A673 (cell line): ENCODE measurements around the gene ARHGAP15. TPM values are rescaled to one million over a fixed set of nuclear protein-coding genes. Genes with fewer than 3 reads are reported as not detected.

Source experiments
- BruUV-seq: library from RNA; stranded (reverse); fragments of 400-500 nt; replicated peaks from 2 replicates; lab custom pipeline; 2021; lab: Mats Ljungman, UMichigan
- CTCF ChIA-PET: fragments of 300-600 bp; sonication (Branson Sonifier 250); formaldehyde crosslinking; loops from one replicate; lab custom pipeline; 2022; ENCODE audit warnings: antibody characterized with exemption; lab: Charles Lee
- POLR2A ChIA-PET: fragments of 300-600 bp; sonication (Branson Sonifier 250); formaldehyde crosslinking; loops from one replicate; lab custom pipeline; 2022; ENCODE audit warnings: antibody characterized with exemption; ENCODE audit not compliant: low non-redundant PET; lab: Charles Lee
- DNase-seq: peaks from one replicate; pipeline ENCODE4 v3.0.0-alpha.2; 2015; ENCODE audit warnings: low spot score
- H3K27ac ChIP-seq: fragments of 200-600 bp; sonication (generic); 2 replicates; pipeline ENCODE4 v1.5.1; 2016; ENCODE audit warnings: mixed run types, low read depth, mild to moderate bottlenecking, mixed read lengths, antibody characterized with exemption, low read length; ENCODE audit not compliant: poor library complexity, severe bottlenecking
- H3K27me3 ChIP-seq: fragments of 200-600 bp; sonication (generic); replicated peaks from 2 replicates; pipeline ENCODE4 v1.6.1; 2017; ENCODE audit warnings: mixed run types, low read depth, mild to moderate bottlenecking, mixed read lengths, antibody characterized with exemption, low read length; ENCODE audit not compliant: insufficient read depth, poor library complexity
- H3K36me3 ChIP-seq: fragments of 200-600 bp; sonication (generic); 2 replicates; pipeline ENCODE4 v1.6.1; 2016; ENCODE audit warnings: mixed run types, mild to moderate bottlenecking, mixed read lengths, antibody characterized with exemption, low read length; ENCODE audit not compliant: insufficient read depth, poor library complexity, severe bottlenecking
- H3K4me1 ChIP-seq: fragments of 200-600 bp; sonication (generic); 2 replicates; pipeline ENCODE4 v1.6.1; 2017; ENCODE audit warnings: mixed run types, mild to moderate bottlenecking, mixed read lengths, antibody characterized with exemption, low read length; ENCODE audit not compliant: insufficient read depth, poor library complexity, severe bottlenecking
- H3K4me3 ChIP-seq: fragments of 200-600 bp; sonication (generic); 2 replicates; pipeline ENCODE4 v1.5.1; 2016; ENCODE audit warnings: low read depth, mixed run types, mild to moderate bottlenecking, mixed read lengths, low read length; ENCODE audit not compliant: poor library complexity, severe bottlenecking
- H3K9me3 ChIP-seq: fragments of 200-600 bp; sonication (generic); 2 replicates; pipeline ENCODE4 v1.6.1; 2016; ENCODE audit warnings: mixed run types, low read depth, mild to moderate bottlenecking, mixed read lengths, antibody characterized with exemption, low read length; ENCODE audit not compliant: poor library complexity, severe bottlenecking
- EZH2 ChIP-seq: fragments of 200-600 bp; sonication (generic); IDR thresholded peaks from 2 replicates; pipeline ENCODE4 v1.6.1; 2017; ENCODE audit warnings: borderline replicate concordance, low read depth, mild to moderate bottlenecking, mixed read lengths, antibody characterized with exemption, low read length; ENCODE audit not compliant: poor library complexity, severe bottlenecking
- intact Hi-C: fragments of 100-400 bp; cut with micrococcal nuclease; formaldehyde crosslinking; loops from one replicate; pipeline ENCODE4 v1.10.0; 2022; ENCODE audit not compliant: unreplicated experiment
- total RNA-seq: library from RNA; stranded (reverse); gene quantifications from 2 replicates; pipeline ENCODE4 v1.2.3, GENCODE V29; 2021
- TF ChIP-seq, protein P1 (sequence below): fragments of 300-800, 200-600 bp; sonication (generic); conservative IDR thresholded peaks from 2 replicates; pipeline ENCODE4 v1.5.1; 2017; ENCODE audit warnings: low read depth, mild to moderate bottlenecking, antibody characterized with exemption, low read length, moderate library complexity, mixed read lengths

ARHGAP15 gene
- total RNA-seq, 1 experiment from 2014 or later: not detected

DNA sequence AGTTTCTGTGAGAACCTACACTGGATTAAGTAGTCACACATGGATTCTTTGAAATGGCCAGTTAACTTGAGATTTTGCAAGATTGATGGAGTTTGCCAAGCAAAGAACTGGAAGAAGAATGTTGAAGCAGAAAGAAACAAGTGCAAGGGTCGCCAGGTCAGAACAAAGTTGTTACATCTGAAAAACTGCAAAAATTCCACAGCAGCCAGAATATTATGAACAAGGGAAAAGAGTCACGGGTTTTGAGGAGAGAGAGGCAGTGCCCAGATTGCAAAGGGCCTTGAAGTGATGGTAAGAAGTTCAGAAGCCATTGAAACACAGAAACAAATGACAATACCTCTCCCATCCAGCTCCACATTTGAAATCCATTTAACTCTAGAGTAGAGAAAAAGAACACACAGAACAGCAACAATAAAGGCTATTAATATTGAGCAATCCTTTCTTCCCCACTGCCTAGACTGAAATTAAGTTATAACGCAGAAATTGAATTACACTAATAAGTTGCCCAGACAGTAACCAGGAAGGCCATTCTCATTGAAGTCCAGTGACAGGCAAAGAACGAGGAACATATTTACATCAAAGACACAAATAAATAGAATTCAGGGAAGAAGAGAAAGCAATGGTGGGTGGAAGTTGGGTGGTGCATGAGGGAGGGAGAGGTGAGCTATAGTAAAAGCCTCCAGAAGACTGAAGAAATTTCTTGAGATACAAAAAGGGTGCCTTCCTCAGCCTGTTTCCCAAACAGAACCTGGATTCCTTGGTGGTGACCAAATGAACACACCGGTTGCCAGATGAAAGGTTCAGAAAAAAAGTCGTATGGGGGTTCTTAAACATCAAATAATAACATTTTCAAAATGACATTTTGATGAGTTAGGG, 80.6 kb downstream of the ARHGAP15 start:
- DNase-seq: no peak
- H3K9me3 ChIP-seq: no peaks in the 10 kb centered on the region
- CTCF ChIA-PET: no interaction called here
- intact Hi-C loops: loop anchor here (5.0 kb wide), 1 partner anchor 47 kb away; no protein-coding TSS in a partner anchor
- H3K27ac ChIP-seq: no peak overlapping the region
- no TSS peak for BruUV-seq
- H3K27me3 ChIP-seq: no peaks in the 10 kb centered on the region
- POLR2A ChIA-PET: no interaction called here
- no peaks in the 10 kb centered on the region for H3K4me1 ChIP-seq
- TF ChIP-seq, protein P1, sequence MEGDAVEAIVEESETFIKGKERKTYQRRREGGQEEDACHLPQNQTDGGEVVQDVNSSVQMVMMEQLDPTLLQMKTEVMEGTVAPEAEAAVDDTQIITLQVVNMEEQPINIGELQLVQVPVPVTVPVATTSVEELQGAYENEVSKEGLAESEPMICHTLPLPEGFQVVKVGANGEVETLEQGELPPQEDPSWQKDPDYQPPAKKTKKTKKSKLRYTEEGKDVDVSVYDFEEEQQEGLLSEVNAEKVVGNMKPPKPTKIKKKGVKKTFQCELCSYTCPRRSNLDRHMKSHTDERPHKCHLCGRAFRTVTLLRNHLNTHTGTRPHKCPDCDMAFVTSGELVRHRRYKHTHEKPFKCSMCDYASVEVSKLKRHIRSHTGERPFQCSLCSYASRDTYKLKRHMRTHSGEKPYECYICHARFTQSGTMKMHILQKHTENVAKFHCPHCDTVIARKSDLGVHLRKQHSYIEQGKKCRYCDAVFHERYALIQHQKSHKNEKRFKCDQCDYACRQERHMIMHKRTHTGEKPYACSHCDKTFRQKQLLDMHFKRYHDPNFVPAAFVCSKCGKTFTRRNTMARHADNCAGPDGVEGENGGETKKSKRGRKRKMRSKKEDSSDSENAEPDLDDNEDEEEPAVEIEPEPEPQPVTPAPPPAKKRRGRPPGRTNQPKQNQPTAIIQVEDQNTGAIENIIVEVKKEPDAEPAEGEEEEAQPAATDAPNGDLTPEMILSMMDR: no peak
- TF ChIP-seq EZH2: no peak
- no peak overlapping the region for H3K4me3 ChIP-seq
- no peaks in the 10 kb centered on the region for H3K36me3 ChIP-seq

DNA sequence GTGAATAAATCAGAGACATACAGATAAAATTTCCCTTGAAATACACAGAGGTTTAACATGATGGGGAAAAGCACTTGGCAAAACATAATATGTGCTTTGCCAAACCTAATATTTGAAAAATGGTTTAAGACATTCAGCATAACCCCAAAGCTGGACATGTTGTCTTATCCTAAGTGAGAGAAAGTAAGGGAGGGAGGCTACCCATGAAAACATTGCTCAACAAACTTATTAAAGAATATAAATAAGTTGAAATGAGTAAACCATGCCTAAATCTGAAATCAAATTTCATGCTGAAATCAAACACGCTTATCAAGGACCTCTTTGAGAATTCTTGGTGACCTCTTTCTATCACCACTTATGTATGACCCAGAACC, 81.2 kb downstream of the ARHGAP15 start:
- Histone ChIP-seq H3K9me3 (no peaks in the 10 kb centered on the region), H3K36me3 (no peaks in the 10 kb centered on the region), H3K4me3 (no peak overlapping the region), H3K4me1 (no peaks in the 10 kb centered on the region), H3K27ac (no peak overlapping the region), H3K27me3 (no peaks in the 10 kb centered on the region)
- no TSS peak for BruUV-seq
- ChIA-PET CTCF (no interaction called here), POLR2A (no interaction called here)
- DNase-seq: no peak
- intact Hi-C loops: no loop called here
- TF ChIP-seq EZH2: no peak
- TF ChIP-seq, protein P1: no peak

DNA sequence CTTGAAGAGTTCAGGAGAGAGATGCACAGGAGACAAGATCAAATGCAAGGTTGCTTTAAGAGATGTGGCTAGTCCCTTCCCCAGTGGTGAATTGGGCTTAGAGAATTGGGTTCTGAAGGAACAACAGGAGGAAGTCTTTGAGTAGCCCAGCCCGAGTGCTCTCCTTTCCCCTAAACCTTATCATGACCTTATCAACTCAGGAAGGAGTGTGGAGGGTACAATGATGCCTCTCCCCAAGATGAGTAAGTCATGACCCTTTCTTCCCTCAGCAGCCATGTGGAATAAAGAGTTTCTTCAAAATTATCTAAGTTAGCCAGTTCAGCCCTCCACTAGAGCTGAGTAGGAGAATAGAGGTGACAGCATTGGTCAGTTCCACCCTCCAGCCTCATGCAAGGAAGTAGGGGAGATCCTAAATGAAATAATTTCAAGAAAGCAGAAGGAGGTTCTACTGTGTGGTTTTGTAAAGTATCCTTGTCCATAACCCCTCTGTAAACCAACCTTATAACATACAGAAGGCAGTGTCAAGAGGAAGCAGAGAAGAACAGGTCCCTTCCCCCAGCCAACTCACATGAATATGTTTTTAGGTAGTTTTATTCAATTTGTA, 88.4 kb downstream of the ARHGAP15 start:
- no peaks in the 10 kb centered on the region for H3K9me3 ChIP-seq
- BruUV-seq: no TSS peak
- H3K4me3 ChIP-seq: no peak overlapping the region
- H3K4me1 ChIP-seq: no peaks in the 10 kb centered on the region
- DNase-seq: no peak
- no peaks in the 10 kb centered on the region for H3K36me3 ChIP-seq
- no peak for TF ChIP-seq EZH2
- TF ChIP-seq, protein P1: no peak
- intact Hi-C loops: no loop called here
- no peaks in the 10 kb centered on the region for H3K27me3 ChIP-seq
- H3K27ac ChIP-seq: no peak overlapping the region
- ChIA-PET POLR2A (interaction anchor here (0.6 kb wide), 1 partner anchor 135 kb away, joined by 3 read pairs; no protein-coding TSS in a partner anchor), CTCF (no interaction called here)
